Renal pelvis (tissue), 12 donors: Measurements from ENCODE around the gene OR13C2. TPM values are rescaled to one million over a fixed set of nuclear protein-coding genes. Genes with fewer than 3 reads are reported as not detected.
"Not testable (repeated sequence)": the region's sequence is repeated elsewhere in the genome, so short reads cannot be mapped to it uniquely, and the experiment has no call there.

ENCODE experiments used
- DNase-seq: peaks from one replicate; pipeline ENCODE4 v3.0.0-alpha.2; 2013
- long read RNA-seq, 16 experiments: transcript quantifications; one replicate each; lab custom pipeline, GENCODE V29; 2026
- polyA plus RNA-seq, 3 donors: library from polyadenylated mRNA; unstranded; fragments of 120-200 nt; gene quantifications; one replicate each; pipeline ENCODE4 v1.2.1, GENCODE V29; 2013; ENCODE audit not compliant: insufficient read length in 3 of 3

Gene OR13C2, protein sequence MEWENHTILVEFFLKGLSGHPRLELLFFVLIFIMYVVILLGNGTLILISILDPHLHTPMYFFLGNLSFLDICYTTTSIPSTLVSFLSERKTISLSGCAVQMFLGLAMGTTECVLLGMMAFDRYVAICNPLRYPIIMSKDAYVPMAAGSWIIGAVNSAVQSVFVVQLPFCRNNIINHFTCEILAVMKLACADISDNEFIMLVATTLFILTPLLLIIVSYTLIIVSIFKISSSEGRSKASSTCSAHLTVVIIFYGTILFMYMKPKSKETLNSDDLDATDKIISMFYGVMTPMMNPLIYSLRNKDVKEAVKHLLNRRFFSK
- under 1 TPM in 1 of 3 donors, not detected in 2; 0.09 TPM for polyA plus RNA-seq
- long read RNA-seq, donor 1 = 0 reads
- long read RNA-seq, donor 2 = 0 reads
- long read RNA-seq, donor 3 = 0 reads
- long read RNA-seq, donor 4 = 0 reads
- long read RNA-seq, donor 5, partial matches to known transcripts = 0 of 1 reads
- long read RNA-seq, donor 5, other reads (novel, unspliced or antisense) = 0 of 1 reads
- long read RNA-seq, donor 6 = 0 reads
- long read RNA-seq, donor 7, partial matches to known transcripts = 0 of 1 reads
- long read RNA-seq, donor 7, other reads (novel, unspliced or antisense) = 0 of 1 reads
- long read RNA-seq, donor 8 = 0 reads
- long read RNA-seq, donor 9, partial matches to known transcripts = 0 of 1 reads
- long read RNA-seq, donor 9, other reads (novel, unspliced or antisense) = 0 of 1 reads
- long read RNA-seq, donor 10 = 0 reads
- long read RNA-seq, donor 11 = 0 reads
- long read RNA-seq, donor 12 = 0 reads
- long read RNA-seq, donor 13 = 0 reads
- long read RNA-seq, donor 14 = 0 reads
- long read RNA-seq, donor 15 = 0 reads
- long read RNA-seq, donor 16 = 0 reads

- DNase-seq = not testable (repeated sequence)
These were observed at the start of gene OR13C2 for GRCh38 chr9:104605527-104605926. Gene OR13C2 (minus strand): TSS chr9:104605627. CDS start chr9:104605627, 0 bp downstream.

GRCh38 chr9:104635456-104635855, 30.0 kb upstream of the OR13C2 start:
- no peak for DNase-seq

DNA sequence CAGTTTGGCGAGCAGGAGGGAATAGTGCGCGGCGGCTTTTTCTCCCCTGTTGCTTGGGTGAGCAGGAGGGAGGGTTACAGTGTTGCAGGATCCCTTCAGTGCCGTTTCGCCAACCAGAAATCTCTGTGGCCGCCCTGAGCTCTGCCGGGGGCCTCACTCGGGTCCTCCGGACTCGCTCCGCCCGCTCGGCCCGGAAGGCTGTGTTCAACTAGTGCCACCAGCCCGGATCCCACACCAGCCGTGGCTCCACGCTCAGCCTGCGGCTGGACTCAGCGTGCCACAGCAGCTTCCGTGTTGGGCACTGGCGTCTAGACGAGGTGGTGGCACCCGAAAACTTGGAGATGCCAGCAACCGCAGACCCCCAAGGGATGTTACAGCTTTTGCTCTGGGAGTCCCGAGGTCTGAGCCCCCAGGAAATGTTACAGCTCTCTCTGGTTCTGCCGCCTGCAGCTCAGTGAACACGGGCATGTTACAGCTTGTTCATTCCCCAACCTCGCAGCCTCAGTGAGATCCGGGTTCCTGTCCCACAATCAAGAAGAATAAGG, 28.6 kb upstream of the OR13C2 start:
- DNase-seq = no peak

DNA sequence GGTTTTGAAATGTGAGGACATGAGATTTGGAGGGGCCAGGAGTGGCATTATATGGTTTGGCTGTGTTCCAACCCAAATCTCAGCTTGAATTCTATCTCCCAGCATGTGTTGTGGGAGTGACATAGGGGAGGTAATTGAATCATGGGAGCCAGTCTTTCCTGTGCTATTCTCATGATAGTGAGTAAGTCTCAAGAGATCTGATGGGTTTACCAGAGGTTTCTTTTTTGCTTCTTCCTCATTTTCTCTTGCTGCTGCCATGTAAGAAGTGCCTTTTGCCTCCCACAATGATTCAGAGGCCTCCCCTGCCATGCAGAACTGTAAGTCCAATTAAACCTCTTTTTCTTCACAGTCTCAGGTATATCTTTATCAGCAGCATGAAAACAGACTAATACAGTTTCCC, 20.5 kb upstream of the OR13C2 start:
- not testable (repeated sequence) for DNase-seq

DNA sequence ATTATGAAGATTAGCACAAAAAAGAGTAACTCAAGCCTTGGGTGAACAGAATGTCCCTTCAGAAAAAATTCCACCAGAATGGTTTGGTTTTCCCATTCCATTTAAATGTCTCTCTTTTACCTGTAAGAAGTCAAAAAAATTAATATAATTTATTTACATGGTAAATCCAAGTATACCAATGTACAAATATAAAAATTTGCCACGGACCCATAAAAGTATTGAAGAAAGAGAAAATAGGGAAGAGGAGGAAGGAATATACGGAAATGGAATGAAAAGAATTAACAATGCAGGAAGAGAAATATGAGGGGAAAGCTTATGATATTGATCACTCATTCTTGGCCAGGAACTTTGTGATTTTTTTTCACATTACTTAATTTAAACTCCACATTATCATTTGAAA, 12.7 kb upstream of the OR13C2 start, which contains the start of gene OR13C9:
TSS of gene OR13C9 (minus strand) at position 101 of the 400 bp plus-strand sequence. CDS start at position 101, 0 bp downstream.
- DNase-seq = no peak

DNA sequence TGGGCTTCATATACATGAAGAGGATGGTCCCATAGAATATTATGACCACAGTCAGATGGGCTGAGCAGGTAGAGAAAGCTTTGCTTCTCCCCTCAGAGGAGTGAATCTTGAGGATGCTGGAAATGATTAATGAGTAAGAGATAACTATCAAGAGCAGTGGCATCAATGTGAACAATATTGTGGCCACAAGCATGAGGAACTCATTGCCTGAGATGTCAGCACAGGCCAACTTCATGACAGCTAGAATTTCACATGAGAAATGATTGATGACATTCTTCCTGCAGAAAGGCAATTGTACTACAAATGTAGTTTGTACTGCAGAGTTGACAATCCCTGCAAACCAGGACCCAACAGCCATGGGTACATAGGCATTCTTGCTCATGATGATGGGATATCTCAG, 12.0 kb upstream of the OR13C2 start:
- DNase-seq = no peak

DNA sequence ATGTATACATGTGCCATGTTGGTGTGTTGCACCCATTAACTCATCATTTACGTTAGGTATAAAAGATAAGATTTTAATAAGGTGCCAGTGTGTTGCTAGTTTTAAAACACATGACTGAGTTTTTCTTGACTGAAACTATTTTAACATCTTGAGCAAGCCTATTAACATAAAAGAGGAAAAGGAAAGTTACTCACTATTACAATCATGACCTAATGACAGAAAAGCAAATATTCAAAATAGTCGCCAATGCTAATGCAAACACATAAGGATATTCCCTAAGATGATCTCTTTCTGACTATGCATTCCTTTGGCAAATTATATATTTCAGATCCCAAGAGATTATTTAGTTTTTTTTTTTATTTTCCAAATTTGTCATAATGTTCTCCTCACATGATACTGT, 5.8 kb upstream of the OR13C2 start:
- no peak for DNase-seq

DNA sequence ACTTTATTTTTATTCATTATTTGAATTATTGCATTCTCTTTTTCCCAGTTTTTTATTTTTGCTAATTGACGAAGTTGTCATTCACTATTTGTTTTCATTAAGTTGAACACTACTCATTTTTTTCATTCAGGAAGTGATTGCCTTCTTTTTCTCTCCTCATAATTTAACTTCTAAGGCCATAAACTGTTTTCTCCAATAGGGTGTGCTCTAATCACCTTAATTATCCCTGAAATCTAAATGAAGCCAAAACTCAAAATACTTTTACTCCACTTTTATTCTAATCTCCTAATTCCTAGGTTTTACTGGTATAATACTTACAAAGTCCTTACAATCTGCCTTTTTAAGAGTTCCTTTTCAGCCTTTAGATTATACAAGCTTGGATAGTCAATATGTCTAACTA, 2.9 kb upstream of the OR13C2 start:
- DNase-seq = no peak

DNA sequence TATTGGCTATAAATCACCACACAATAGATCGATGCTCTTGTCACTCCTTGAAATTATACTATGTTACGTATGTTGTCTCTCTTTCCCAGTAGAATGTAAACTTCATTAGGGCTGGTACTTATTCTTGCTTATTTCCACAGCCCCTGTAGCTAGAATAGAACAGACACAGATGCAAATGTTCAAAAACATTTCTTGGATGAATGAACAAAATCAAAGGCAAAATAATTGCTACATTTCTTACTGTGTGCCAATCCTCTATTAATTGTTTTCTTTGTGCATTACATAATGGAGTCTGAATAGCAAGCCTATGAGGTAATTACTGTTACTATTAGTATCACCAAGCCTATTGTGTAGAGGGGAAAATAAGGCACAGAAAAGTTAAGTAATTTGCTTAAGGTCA, 725 bp upstream of the OR13C2 start:
- no peak for DNase-seq

- DNase-seq = no peak
These were observed 626 bp downstream of the OR13C2 start for GRCh38 chr9:104604801-104605200.

DNA sequence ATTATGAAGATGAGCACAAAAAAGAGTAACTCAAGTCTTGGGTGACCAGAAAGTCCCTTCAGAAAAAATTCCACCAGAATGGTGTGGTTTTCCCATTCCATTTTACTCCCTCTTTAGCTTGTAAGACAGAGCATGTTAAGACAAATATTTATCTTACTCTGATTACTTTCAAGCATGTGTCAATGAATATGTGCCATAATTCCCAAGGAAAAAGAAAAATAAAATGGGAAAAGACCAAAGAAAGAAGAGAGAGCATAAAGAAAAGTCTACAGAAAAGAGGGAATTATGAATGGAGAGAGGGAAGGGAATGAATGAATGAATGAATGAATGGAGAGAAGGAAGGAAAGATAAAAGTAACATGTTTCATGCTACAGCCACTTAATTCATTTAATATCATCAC, 6.1 kb downstream of the OR13C2 start, which contains the start of gene OR13C5:
TSS of gene OR13C5 (minus strand) at position 101 of the 400 bp plus-strand sequence. CDS start at position 101, 0 bp downstream.
- not testable (repeated sequence) for DNase-seq

DNA sequence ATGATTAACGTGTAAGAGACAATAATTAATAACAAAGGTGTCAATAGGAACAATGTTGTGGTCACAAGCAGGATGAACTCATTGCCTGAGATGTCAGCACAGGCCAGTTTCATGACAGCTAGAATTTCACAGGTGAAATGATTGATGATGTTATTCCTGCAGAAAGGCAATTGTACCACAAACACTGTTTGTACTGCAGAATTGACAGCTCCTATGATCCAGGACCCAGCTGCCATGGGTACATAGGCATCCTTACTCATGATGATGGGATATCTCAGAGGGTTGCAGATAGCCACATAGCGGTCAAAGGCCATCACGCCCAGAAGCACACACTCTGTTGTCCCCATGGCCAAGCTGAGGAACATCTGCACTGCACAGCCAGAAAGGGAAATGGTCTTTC, 6.7 kb downstream of the OR13C2 start:
- not testable (repeated sequence) for DNase-seq

DNA sequence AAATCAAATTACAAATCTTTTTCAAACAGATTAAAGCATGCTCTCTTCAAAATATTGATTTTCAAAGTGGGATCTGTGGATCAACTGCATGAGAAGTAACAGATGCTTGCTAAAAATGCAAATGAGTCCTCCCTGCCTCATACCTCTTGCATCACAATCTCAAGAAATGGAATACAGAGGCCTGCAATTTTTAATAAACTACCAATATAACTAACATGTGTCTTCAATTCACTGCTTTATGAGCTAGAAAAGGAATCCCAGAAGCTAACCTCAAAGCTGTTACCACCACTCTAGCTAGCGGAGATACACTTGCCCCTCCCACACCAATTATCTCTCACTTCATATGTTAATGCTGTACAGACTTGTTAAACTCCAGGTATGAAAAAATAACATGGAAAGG, 15.8 kb downstream of the OR13C2 start:
- no peak for DNase-seq

GRCh38 chr9:104586496-104587180, 18.8 kb downstream of the OR13C2 start:
- DNase-seq = peak; percentile 7

DNA sequence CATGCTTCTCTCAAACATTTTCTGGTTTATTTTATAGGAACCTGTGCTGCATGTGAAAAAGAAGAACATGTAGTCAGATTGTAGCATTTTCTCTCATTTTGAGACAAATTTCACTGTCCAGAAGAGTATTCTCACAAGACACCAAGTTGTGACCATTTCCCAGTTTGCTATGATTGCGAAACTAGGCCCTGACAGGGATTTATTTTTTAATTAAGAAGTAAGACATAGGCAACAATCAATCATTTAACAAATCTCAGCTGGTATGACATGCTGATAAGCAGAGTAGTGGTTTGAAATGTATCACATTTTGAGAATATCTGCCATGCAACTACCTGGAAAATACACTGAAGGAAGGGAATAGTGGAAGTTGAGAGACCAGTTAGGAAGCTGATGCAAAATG, 24.9 kb downstream of the OR13C2 start:
- DNase-seq = no peak

DNA sequence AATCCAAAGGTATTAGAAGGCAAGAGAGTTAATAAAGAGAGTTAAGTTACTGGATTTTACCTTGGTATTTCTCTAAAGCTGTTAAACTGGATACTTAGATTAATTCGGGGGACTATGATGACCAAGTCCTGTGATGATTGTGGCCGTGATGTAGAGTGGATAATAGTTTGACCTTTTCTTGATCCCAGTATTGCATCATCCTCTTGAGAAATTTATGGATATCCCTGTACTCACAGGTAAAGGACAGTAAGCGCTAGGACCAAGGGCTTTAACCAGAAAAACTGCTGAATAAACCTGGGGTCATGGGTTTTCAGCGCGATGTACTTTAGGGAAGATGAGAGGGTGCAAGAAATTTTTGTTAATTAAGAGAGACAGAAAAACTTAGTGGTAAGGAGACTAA, 28.2 kb downstream of the OR13C2 start:
- no peak for DNase-seq

- DNase-seq = no peak
These were observed 30.0 kb downstream of the OR13C2 start for GRCh38 chr9:104575456-104575855.

- DNase-seq = no peak
These were observed 32.8 kb downstream of the OR13C2 start for GRCh38 chr9:104572612-104573011.

GRCh38 chr9:104568868-104569267, 36.6 kb downstream of the OR13C2 start, which contains the start of gene OR13C8:
Gene OR13C8 (plus strand): TSS chr9:104569168. CDS start chr9:104569168, 0 bp downstream.
- DNase-seq = no peak

DNA sequence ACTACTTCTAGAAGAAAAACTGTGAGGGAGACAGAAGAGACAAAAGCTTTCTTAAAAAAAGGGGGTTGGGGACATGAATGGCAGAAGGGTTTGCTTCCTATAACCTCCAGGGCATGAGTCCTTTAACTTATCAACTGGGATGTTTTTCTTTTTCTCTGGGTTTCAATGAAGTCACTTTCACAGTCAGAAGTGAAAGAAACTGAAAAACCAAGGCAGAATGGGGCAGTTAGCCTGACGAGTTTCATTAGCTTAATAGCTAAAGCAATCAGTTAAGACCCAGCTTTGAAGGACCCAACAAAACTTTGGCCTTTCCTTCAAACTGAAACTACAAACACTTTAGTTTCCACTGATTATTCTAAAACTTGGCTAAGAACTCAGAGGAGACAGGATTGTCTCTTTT, 41.1 kb downstream of the OR13C2 start:
- DNase-seq = no peak

- no peak for DNase-seq
These were observed 48.4 kb downstream of the OR13C2 start for GRCh38 chr9:104556830-104557634.
